ENCODE data around the gene KCNK2.

The KCNK2 gene

GRCh38 chr1:215282557-215282956 is 200.0 kb downstream of the KCNK2 start:
- H3K9ac ChIP-seq (ENCODE audit: low read length): no peak overlapping the region
- H3K27me3 ChIP-seq (replicated peaks; ENCODE audit: control insufficient read depth, insufficient read depth, low read length): no peaks in the 10 kb centered on the region
- H3K4me3 ChIP-seq (ENCODE audit: low read length): no peak overlapping the region
- H3K9me3 ChIP-seq (ENCODE audit: control insufficient read depth, low read length): no peaks in the 10 kb centered on the region
- DNase-seq (ENCODE audit: low read depth): no peak
- no peaks in the 10 kb centered on the region for H3K36me3 ChIP-seq (ENCODE audit: control insufficient read depth, insufficient read depth, low read length, severe bottlenecking)
- H3K4me1 ChIP-seq (ENCODE audit: control insufficient read depth, insufficient read depth, low read length): no peaks in the 10 kb centered on the region

DNA sequence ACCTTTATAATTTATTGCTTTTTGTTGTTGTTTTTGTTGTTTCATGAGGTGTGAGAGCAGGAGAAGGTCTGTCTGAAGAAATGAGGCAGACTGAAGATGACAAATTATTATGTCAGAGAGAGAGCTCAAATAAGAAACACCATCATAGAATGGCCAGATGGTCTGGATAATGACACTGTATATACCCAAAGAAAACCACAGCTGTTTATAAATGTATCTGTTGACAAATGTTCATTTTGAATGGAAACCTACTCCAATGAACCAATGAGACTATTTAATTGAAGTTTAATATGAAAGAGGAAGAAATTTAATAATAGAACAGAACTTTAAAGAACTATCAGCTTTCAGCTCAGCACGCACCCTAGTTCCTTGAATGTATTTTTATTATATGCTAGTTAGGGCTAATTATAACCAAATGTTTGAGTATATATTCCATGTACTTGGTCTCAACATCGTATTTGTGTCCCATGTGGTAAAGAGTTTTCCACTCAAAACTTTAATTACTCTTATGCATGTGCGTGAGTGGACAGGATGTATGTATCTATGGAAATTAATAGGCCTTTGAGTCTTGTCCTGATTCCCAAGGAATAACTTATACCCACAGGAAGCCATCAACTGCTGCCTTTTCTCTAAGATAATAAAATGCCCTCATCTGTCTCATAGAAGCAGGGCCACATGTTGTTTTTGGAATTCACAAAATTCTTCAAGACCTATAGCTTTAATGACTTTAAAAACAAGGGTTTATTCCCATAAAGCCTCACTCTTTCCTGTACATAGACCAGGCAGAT is 202.7 kb downstream of the KCNK2 start:
- H3K9ac ChIP-seq (ENCODE audit: low read length): no peak overlapping the region
- peaks cover 6% of the 10 kb centered on the region for H3K4me1 ChIP-seq (ENCODE audit: control insufficient read depth, insufficient read depth, low read length)
- no peaks in the 10 kb centered on the region for H3K27me3 ChIP-seq (replicated peaks; ENCODE audit: control insufficient read depth, insufficient read depth, low read length)
- no peaks in the 10 kb centered on the region for H3K36me3 ChIP-seq (ENCODE audit: control insufficient read depth, insufficient read depth, low read length, severe bottlenecking)
- no peaks in the 10 kb centered on the region for H3K9me3 ChIP-seq (ENCODE audit: control insufficient read depth, low read length)
- no peak for DNase-seq (ENCODE audit: low read depth)
- H3K4me3 ChIP-seq (ENCODE audit: low read length): no peak overlapping the region

All from adipocyte (in vitro differentiated cells).